Endothelial cell (in vitro differentiated cells): Measurements from ENCODE around the gene SET. TPM values are rescaled to one million over a fixed set of nuclear protein-coding genes. Genes with fewer than 3 reads are reported as not detected.

Source experiments
- DNase-seq: peaks from one replicate; pipeline ENCODE4 v3.0.0; 2021; ENCODE audit warnings: low spot score
- H3K27ac Mint-ChIP-seq: one replicate; pipeline ENCODE4 v1.8.0; 2021; ENCODE audit warnings: mixed read lengths, inconsistent platforms; ENCODE audit not compliant: unreplicated experiment
- H3K27me3 Mint-ChIP-seq: one replicate; pipeline ENCODE4 v1.8.0; 2021; ENCODE audit warnings: mild to moderate bottlenecking, moderate library complexity, mixed read lengths, inconsistent platforms; ENCODE audit not compliant: unreplicated experiment
- H3K36me3 Mint-ChIP-seq: one replicate; pipeline ENCODE4 v1.8.0; 2021; ENCODE audit warnings: mild to moderate bottlenecking, low read depth, mixed read lengths, inconsistent platforms; ENCODE audit not compliant: unreplicated experiment
- H3K4me1 Mint-ChIP-seq: one replicate; pipeline ENCODE4 v1.8.0; 2021; ENCODE audit warnings: mild to moderate bottlenecking, mixed read lengths, inconsistent platforms; ENCODE audit not compliant: unreplicated experiment
- H3K4me3 Mint-ChIP-seq: one replicate; pipeline ENCODE4 v1.8.0; 2021; ENCODE audit warnings: mild to moderate bottlenecking, mixed read lengths, inconsistent platforms; ENCODE audit not compliant: unreplicated experiment
- H3K9me3 Mint-ChIP-seq: one replicate; pipeline ENCODE4 v1.8.0; 2021; ENCODE audit warnings: mixed read lengths, inconsistent platforms; ENCODE audit not compliant: unreplicated experiment
- total RNA-seq: library from RNA; stranded (reverse); fragmentation: NEBNext Ultra II Directional; extraction: Animal tissue kit (Norgen Biotek cat#: 25700); gene quantifications from one replicate; pipeline ENCODE4 v1.2.1, GENCODE V29; 2021; ENCODE audit not compliant: unreplicated experiment
- TF ChIP-seq, protein P1 (sequence below): fragments of 200-600 bp; sonication (generic); IDR thresholded peaks from one replicate; pipeline ENCODE4 v1.5.0; 2021; ENCODE audit warnings: antibody characterized with exemption; ENCODE audit not compliant: unreplicated experiment

SET gene
- total RNA-seq, 1 donor from 2014 or later: 420 TPM

DNA sequence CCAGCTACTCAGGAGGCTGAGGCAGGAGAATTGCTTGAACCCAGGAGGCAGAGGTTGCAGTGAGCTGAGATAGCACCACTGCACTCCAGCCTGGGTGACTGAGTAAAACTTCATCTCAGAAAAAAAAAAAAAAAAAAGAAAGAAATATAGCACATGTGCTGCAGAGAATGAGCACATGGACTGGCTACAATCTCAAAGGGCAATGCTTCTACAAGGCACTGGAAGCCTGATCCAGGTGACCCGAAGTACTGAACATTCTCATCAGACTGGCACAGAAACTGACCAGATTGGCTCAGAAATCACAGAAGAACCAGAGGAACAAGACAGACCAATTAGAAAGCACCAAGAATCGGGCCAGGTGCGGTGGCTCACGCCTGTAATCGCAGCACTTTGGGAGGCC, 37.2 kb upstream of the SET start:
- Mint-ChIP-seq H3K36me3 (peaks cover 5% of the 10 kb centered on the region), H3K4me1 (peaks cover 2% of the 10 kb centered on the region), H3K27ac (no peak overlapping the region)

GRCh38 chr9:128653908-128654307, 35.1 kb upstream of the SET start:
- H3K27ac Mint-ChIP-seq: no peak overlapping the region
- TF ChIP-seq, protein P1, sequence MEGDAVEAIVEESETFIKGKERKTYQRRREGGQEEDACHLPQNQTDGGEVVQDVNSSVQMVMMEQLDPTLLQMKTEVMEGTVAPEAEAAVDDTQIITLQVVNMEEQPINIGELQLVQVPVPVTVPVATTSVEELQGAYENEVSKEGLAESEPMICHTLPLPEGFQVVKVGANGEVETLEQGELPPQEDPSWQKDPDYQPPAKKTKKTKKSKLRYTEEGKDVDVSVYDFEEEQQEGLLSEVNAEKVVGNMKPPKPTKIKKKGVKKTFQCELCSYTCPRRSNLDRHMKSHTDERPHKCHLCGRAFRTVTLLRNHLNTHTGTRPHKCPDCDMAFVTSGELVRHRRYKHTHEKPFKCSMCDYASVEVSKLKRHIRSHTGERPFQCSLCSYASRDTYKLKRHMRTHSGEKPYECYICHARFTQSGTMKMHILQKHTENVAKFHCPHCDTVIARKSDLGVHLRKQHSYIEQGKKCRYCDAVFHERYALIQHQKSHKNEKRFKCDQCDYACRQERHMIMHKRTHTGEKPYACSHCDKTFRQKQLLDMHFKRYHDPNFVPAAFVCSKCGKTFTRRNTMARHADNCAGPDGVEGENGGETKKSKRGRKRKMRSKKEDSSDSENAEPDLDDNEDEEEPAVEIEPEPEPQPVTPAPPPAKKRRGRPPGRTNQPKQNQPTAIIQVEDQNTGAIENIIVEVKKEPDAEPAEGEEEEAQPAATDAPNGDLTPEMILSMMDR: no peak
- no peak for DNase-seq
- H3K27me3 Mint-ChIP-seq: no peaks in the 10 kb centered on the region
- no peaks in the 10 kb centered on the region for H3K9me3 Mint-ChIP-seq
- peaks cover 5% of the 10 kb centered on the region for H3K36me3 Mint-ChIP-seq
- H3K4me3 Mint-ChIP-seq: no peak overlapping the region
- H3K4me1 Mint-ChIP-seq: peaks cover 2% of the 10 kb centered on the region

More for the DNA sequence above, 37.2 kb upstream of the SET start:
- no peaks in the 10 kb centered on the region for H3K9me3 Mint-ChIP-seq
- TF ChIP-seq, protein P1: no peak
- no peak overlapping the region for H3K4me3 Mint-ChIP-seq
- no peaks in the 10 kb centered on the region for H3K27me3 Mint-ChIP-seq
- DNase-seq: no peak

GRCh38 chr9:128654481-128654880, 34.5 kb upstream of the SET start:
- H3K27ac Mint-ChIP-seq: no peak overlapping the region
- peaks cover 2% of the 10 kb centered on the region for H3K4me1 Mint-ChIP-seq

DNA sequence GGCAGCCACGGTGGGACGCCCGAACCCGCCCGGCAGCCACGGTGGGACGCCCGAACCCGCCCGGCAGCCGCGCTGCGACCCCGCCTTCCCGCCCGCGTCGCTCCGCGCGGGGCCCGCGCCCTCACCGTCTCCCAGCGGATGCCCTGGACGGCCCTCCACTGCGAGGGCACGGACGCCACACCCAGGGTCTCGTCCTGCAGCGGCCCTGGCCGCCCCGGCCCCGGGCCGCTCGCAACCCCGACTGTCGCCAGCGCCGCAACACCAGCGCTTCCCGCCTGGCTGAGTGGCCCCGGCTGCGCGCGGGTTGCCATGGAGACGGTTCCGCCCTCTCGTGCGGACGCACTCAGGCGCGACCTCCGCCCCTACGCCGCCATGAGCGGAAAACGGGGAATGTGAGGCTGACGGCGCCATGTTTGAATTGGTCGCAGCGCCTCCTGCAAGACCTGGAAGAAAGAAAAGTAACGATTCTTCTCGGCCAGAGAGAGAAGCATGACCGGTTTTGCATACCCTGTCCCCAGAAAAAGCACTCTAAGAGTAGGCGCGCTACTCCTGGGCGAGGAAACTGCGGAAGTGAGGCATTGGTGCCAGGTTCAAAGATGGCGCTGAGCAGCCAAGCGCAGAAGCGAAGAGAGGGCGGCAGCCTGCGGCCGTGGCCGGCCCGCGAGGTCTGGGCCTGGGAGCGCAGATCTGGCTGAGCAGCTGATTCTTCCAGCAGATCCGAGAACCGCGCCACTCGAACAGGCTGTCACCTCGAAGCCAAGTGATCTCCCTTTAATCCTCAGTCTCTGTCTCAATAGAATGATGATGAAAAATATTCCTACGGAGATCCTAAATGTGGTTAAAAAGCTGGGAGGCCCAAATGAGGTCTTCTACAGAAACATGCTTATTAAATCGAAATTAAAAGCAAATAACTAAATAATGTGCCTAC, 32.3 kb upstream of the SET start, which contains the start of gene DYNC2I2:
Gene DYNC2I2, minus strand, starts transcription at position 432 of the 928 bp plus-strand sequence. Its CDS starts 121 bp downstream, at position 311.
- H3K9me3 Mint-ChIP-seq: no peaks in the 10 kb centered on the region

More at GRCh38 chr9:128654481-128654880, 34.5 kb upstream of the SET start:
- TF ChIP-seq, protein P1: no peak
- Mint-ChIP-seq H3K9me3 (no peaks in the 10 kb centered on the region), H3K4me3 (peak overlapping the region; percentile 79), H3K36me3 (peaks cover 5% of the 10 kb centered on the region), H3K27me3 (no peaks in the 10 kb centered on the region)
- no peak for DNase-seq

More for the DNA sequence above, 32.3 kb upstream of the SET start, which contains the start of gene DYNC2I2:
- Mint-ChIP-seq H3K27me3 (peaks cover 2% of the 10 kb centered on the region), H3K4me1 (peaks cover 2% of the 10 kb centered on the region), H3K4me3 (peak within 1 kb of the TSS; percentile 90), H3K36me3 (peaks cover 5% of the 10 kb centered on the region), H3K27ac (peak within 1 kb of the TSS; percentile 100)
- TF ChIP-seq, protein P1: no peak
- DNase-seq: peak; percentile 95
